ENCODE data around the gene FRMD8. TPM values are rescaled to one million over a fixed set of nuclear protein-coding genes. Genes with fewer than 3 reads are reported as not detected.
A peak's percentile ranks its signal among the peaks of the same experiment; 100 is the strongest.

FRMD8 gene
- total and polyA plus RNA-seq, 9 of the 15 experiments (the other 6 are each of a cell fraction or from before 2014, with no cell fraction given) = 4.5 to 54.5 (median 15.8) TPM

GRCh38 chr11:65416341-65416824 lies 29.9 kb downstream of the FRMD8 start (continued):
- TF ChIP-seq RREB1 (CRISPR knock-in tag; IDR thresholded peaks at IDR 0.05) (0 out of 2 replicates have a peak, but pooled peaks have one; percentile 66), ZNF639 (CRISPR knock-in tag; conservative IDR thresholded peaks at IDR 0.05 in 1 of 2, IDR thresholded peaks at IDR 0.05 in 1 of 2) (peak in 1 of 2 experiments; percentile 50; a peak in 1 of 4 replicates), MLX (CRISPR knock-in tag; conservative IDR thresholded peaks at IDR 0.05) (no peak), MITF (IDR thresholded peaks at IDR 0.05) (no peak), ZNF512 (tag; IDR thresholded peaks at IDR 0.05) (no peak), DMBX1 (CRISPR knock-in tag; IDR thresholded peaks at IDR 0.05; ENCODE audit: borderline replicate concordance) (peak; percentile 92; the same call in 1 of the 2 replicates), KLF6 (CRISPR knock-in tag; IDR thresholded peaks at IDR 0.05; ENCODE audit: borderline replicate concordance) (no peak), PTTG1 (tag; IDR thresholded peaks at IDR 0.05; ENCODE audit: low read depth) (no peak), MYBL2 (IDR thresholded peaks at IDR 0.05; ENCODE audit: low read depth) (no peak), MYBL2 (CRISPR knock-in tag; IDR thresholded peaks at IDR 0.05; ENCODE audit: borderline replicate concordance) (no peak), NR0B1 (IDR thresholded peaks at IDR 0.05; ENCODE audit: partially characterized antibody) (no peak), ATF1 (CRISPR knock-in tag; IDR thresholded peaks at IDR 0.05) (no peak), ATF1 (tag; IDR thresholded peaks at IDR 0.05) (peak; percentile 55), CREB1 (IDR thresholded peaks at IDR 0.05) (no peak), CREB1 (CRISPR knock-in tag; IDR thresholded peaks at IDR 0.05) (peak; percentile 67; the same call in 1 of the 2 replicates)

Data from K562 (cell line).